GM12878 (cell line): ENCODE results near the gene FGF2. TPM values are rescaled to one million over a fixed set of nuclear protein-coding genes. Genes with fewer than 3 reads are reported as not detected.

Experiments used
- ASH2L ChIP-seq: fragments of 300-600, 200-600 bp; sonication (generic); IDR thresholded peaks from 2 replicates; pipeline ENCODE4 v1.6.1; 2017; ENCODE audit warnings: low read depth, mild to moderate bottlenecking, borderline replicate concordance
- CBFB ChIP-seq: IDR thresholded peaks from 2 replicates; pipeline ENCODE4 v1.6.1; 2016; ENCODE audit warnings: antibody characterized with exemption, low read depth
- FOXM1 ChIP-seq: IDR thresholded peaks from 2 replicates; pipeline ENCODE4 v1.6.1; 2012; ENCODE audit warnings: low read depth, mild to moderate bottlenecking, inconsistent platforms, low read length, moderate library complexity
- IRF4 ChIP-seq: IDR thresholded peaks from 2 replicates; pipeline ENCODE4 v1.6.1; 2011; ENCODE audit warnings: low read depth, low read length
- JUNB ChIP-seq: IDR thresholded peaks from 2 replicates; pipeline ENCODE4 v1.6.1; 2016; ENCODE audit warnings: antibody characterized with exemption, mild to moderate bottlenecking
- KDM1A ChIP-seq: fragments of 200-600 bp; sonication (generic); IDR thresholded peaks from 2 replicates; pipeline ENCODE4 v1.6.1; 2016; ENCODE audit warnings: borderline replicate concordance
- MXI1 ChIP-seq: fragments of 150-350 bp; IDR thresholded peaks from 2 replicates; pipeline ENCODE4 v1.6.1; 2011; ENCODE audit warnings: low read depth, mild to moderate bottlenecking, inconsistent platforms, low read length, improper control_type of control experiment
- NR2C2 ChIP-seq: IDR thresholded peaks from 2 replicates; pipeline ENCODE4 v1.6.1; 2011; ENCODE audit warnings: borderline replicate concordance, low read depth; ENCODE audit not compliant: control insufficient read depth, insufficient read length
- POLR2A ChIP-seq: IDR thresholded peaks from 2 replicates; pipeline ENCODE4 v1.6.1; 2011; ENCODE audit warnings: low read depth, mild to moderate bottlenecking, low read length
- RAD21 ChIP-seq: IDR thresholded peaks from 2 replicates; pipeline ENCODE4 v1.6.1; 2011; ENCODE audit warnings: mild to moderate bottlenecking, low read depth, low read length, moderate library complexity; ENCODE audit not compliant: insufficient read depth
- RCOR1 ChIP-seq: conservative IDR thresholded peaks from 2 replicates; pipeline ENCODE4 v1.6.1; 2012; ENCODE audit warnings: low read depth, low read length, improper control_type of control experiment
- SIN3A ChIP-seq: IDR thresholded peaks from 2 replicates; pipeline ENCODE4 v1.6.1; 2012; ENCODE audit warnings: low read depth, low read length, improper control_type of control experiment
- SP1 ChIP-seq: IDR thresholded peaks from one replicate; pipeline ENCODE4 v1.6.1; 2011; ENCODE audit warnings: low read depth, low read length
- SREBF1 ChIP-seq: IDR thresholded peaks from 2 replicates; pipeline ENCODE4 v1.6.1; 2012; ENCODE audit warnings: mild to moderate bottlenecking, low read length
- TAF1 ChIP-seq: IDR thresholded peaks from 2 replicates; pipeline ENCODE4 v1.6.1; 2011; ENCODE audit warnings: mild to moderate bottlenecking, low read depth, low read length, borderline replicate concordance
- WRNIP1 ChIP-seq: IDR thresholded peaks from 2 replicates; pipeline ENCODE4 v1.6.1; 2011; ENCODE audit warnings: low read depth, low read length, improper control_type of control experiment, borderline replicate concordance
- ZNF207 ChIP-seq: fragments of 450-650 bp; IDR thresholded peaks from 2 replicates; pipeline ENCODE4 v1.6.1; 2014; ENCODE audit warnings: antibody characterized with exemption, mild to moderate bottlenecking, borderline replicate concordance
- polyA plus RNA-seq, 11 experiments: library from polyadenylated mRNA; depleted of rRNA in 4 of 11; unstranded in 6 of 11; stranded (reverse) in 5 of 11; fragments of >200 nt; fragmentation: Nextera tagmentation in 4 of 11; fragmentation: Illumina TruSeq in 1 of 11; extraction: Ambion mirVana in 4 of 11; extraction: Trizol in 1 of 11; gene quantifications; 1 replicate in 1 of 11; 2 replicates in 10 of 11; pipeline versions ENCODE4 v1.2.1 to v1.2.3, GENCODE V29; 2011 to 2016; ENCODE audit warnings: inconsistent platforms in 2 of 11, missing spikeins in 2 of 11, low read depth in 1 of 11
- total RNA-seq, 4 experiments: library from RNA; depleted of rRNA in 3 of 4; stranded (reverse); fragments of >200 nt in 3 of 4; fragmentation: Illumina TruSeq in 1 of 4; extraction: Trizol in 1 of 4; gene quantifications; 2 replicates each; pipeline versions ENCODE4 v1.2.1 to v1.2.3, GENCODE V29; 2013 to 2021
- TF ChIP-seq, protein P1 (sequence below): fragments of 450-650 bp; IDR thresholded peaks from 2 replicates; pipeline ENCODE4 v1.6.1; 2016; ENCODE audit warnings: mild to moderate bottlenecking, moderate library complexity, borderline replicate concordance
- TF ChIP-seq, protein P2 (sequence below): fragments of 150-350 bp; IDR thresholded peaks from 2 replicates; pipeline ENCODE4 v1.6.1; 2016; ENCODE audit warnings: low read depth, low read length
- TF ChIP-seq, protein P3 (sequence below): IDR thresholded peaks from 2 replicates; pipeline ENCODE4 v1.6.1; 2011; ENCODE audit warnings: low read depth, mild to moderate bottlenecking, low read length, moderate library complexity, borderline replicate concordance; ENCODE audit errors: extremely low read depth
- TF ChIP-seq, protein P4 (sequence below): IDR thresholded peaks from 2 replicates; pipeline ENCODE4 v1.6.1; 2012; ENCODE audit warnings: low read depth, low read length, improper control_type of control experiment

FGF2 gene
- total and polyA plus RNA-seq, 10 of the 15 experiments (the other 5 are each of a cell fraction or from before 2014, with no cell fraction given): 0.13 to 1.7 (median 0.25) TPM

DNA sequence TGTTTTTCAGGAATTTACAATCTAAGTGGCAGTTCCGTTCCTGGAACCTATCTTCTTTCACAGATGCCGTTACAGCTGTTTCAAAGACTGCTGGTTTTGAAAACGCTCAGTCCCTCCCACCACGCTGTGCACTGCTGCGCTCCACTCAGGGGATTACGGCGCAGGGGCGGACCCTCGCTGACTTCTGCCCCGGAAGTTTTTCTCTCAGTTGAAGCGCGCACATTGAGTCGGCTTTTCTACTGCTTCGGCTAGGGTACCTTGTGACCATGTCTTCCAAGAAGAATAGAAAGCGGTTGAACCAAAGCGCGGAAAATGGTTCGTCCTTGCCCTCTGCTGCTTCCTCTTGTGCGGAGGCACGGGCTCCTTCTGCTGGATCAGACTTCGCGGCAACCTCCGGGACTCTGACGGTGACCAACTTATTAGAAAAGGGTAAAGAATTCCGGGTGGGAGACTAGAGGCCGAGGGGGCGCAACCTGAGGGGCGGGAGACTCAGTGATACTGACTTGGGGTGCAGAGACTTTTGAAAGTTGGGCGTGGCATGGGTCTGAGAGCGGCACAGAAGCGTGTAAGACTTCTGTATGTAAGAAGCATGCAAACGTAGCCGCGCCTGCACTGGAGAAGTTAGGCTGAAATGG lies 96.4 kb downstream of the FGF2 start (continued):
- TF ChIP-seq, protein P1, sequence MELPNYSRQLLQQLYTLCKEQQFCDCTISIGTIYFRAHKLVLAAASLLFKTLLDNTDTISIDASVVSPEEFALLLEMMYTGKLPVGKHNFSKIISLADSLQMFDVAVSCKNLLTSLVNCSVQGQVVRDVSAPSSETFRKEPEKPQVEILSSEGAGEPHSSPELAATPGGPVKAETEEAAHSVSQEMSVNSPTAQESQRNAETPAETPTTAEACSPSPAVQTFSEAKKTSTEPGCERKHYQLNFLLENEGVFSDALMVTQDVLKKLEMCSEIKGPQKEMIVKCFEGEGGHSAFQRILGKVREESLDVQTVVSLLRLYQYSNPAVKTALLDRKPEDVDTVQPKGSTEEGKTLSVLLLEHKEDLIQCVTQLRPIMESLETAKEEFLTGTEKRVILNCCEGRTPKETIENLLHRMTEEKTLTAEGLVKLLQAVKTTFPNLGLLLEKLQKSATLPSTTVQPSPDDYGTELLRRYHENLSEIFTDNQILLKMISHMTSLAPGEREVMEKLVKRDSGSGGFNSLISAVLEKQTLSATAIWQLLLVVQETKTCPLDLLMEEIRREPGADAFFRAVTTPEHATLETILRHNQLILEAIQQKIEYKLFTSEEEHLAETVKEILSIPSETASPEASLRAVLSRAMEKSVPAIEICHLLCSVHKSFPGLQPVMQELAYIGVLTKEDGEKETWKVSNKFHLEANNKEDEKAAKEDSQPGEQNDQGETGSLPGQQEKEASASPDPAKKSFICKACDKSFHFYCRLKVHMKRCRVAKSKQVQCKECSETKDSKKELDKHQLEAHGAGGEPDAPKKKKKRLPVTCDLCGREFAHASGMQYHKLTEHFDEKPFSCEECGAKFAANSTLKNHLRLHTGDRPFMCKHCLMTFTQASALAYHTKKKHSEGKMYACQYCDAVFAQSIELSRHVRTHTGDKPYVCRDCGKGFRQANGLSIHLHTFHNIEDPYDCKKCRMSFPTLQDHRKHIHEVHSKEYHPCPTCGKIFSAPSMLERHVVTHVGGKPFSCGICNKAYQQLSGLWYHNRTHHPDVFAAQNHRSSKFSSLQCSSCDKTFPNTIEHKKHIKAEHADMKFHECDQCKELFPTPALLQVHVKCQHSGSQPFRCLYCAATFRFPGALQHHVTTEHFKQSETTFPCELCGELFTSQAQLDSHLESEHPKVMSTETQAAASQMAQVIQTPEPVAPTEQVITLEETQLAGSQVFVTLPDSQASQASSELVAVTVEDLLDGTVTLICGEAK: peak; percentile 92
- TF ChIP-seq POLR2A: peak; percentile 41; the same call in 1 of the 2 replicates
- peak; percentile 89 for TF ChIP-seq SIN3A
- peak; percentile 89 for TF ChIP-seq NR2C2
- peak; percentile 90 for TF ChIP-seq MXI1
- TF ChIP-seq SREBF1: 0 out of 2 replicates have a peak, but pooled peaks have one; percentile 31
- no peak for TF ChIP-seq CBFB
- TF ChIP-seq RCOR1: no peak
- 0 out of 2 replicates have a peak, but pooled peaks have one; percentile 73 for TF ChIP-seq WRNIP1
- no peak for TF ChIP-seq JUNB
- TF ChIP-seq, protein P2, sequence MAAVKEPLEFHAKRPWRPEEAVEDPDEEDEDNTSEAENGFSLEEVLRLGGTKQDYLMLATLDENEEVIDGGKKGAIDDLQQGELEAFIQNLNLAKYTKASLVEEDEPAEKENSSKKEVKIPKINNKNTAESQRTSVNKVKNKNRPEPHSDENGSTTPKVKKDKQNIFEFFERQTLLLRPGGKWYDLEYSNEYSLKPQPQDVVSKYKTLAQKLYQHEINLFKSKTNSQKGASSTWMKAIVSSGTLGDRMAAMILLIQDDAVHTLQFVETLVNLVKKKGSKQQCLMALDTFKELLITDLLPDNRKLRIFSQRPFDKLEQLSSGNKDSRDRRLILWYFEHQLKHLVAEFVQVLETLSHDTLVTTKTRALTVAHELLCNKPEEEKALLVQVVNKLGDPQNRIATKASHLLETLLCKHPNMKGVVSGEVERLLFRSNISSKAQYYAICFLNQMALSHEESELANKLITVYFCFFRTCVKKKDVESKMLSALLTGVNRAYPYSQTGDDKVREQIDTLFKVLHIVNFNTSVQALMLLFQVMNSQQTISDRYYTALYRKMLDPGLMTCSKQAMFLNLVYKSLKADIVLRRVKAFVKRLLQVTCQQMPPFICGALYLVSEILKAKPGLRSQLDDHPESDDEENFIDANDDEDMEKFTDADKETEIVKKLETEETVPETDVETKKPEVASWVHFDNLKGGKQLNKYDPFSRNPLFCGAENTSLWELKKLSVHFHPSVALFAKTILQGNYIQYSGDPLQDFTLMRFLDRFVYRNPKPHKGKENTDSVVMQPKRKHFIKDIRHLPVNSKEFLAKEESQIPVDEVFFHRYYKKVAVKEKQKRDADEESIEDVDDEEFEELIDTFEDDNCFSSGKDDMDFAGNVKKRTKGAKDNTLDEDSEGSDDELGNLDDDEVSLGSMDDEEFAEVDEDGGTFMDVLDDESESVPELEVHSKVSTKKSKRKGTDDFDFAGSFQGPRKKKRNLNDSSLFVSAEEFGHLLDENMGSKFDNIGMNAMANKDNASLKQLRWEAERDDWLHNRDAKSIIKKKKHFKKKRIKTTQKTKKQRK: no peak
- 0 out of 2 replicates have a peak, but pooled peaks have one; percentile 26 for TF ChIP-seq IRF4
- peak; percentile 37 for TF ChIP-seq FOXM1
- TF ChIP-seq TAF1: peak; percentile 78; the same call in 1 of the 2 replicates
- peak; percentile 76 for TF ChIP-seq SP1
- TF ChIP-seq, protein P3, sequence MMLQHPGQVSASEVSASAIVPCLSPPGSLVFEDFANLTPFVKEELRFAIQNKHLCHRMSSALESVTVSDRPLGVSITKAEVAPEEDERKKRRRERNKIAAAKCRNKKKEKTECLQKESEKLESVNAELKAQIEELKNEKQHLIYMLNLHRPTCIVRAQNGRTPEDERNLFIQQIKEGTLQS: no peak
- TF ChIP-seq KDM1A: no peak
- no peak for TF ChIP-seq RAD21
- peak; percentile 31; the same call in 1 of the 2 replicates for TF ChIP-seq ASH2L
- TF ChIP-seq, protein P4, sequence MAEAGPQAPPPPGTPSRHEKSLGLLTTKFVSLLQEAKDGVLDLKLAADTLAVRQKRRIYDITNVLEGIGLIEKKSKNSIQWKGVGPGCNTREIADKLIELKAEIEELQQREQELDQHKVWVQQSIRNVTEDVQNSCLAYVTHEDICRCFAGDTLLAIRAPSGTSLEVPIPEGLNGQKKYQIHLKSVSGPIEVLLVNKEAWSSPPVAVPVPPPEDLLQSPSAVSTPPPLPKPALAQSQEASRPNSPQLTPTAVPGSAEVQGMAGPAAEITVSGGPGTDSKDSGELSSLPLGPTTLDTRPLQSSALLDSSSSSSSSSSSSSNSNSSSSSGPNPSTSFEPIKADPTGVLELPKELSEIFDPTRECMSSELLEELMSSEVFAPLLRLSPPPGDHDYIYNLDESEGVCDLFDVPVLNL: peak; percentile 82
- TF ChIP-seq ZNF207: no peak
